ENCODE results near the gene EBF4. TPM values are rescaled to one million over a fixed set of nuclear protein-coding genes. Genes with fewer than 3 reads are reported as not detected.

Gene EBF4
- total and polyA plus RNA-seq, 8 donors: 7.0 to 69.2 (median 12.6) TPM

DNA sequence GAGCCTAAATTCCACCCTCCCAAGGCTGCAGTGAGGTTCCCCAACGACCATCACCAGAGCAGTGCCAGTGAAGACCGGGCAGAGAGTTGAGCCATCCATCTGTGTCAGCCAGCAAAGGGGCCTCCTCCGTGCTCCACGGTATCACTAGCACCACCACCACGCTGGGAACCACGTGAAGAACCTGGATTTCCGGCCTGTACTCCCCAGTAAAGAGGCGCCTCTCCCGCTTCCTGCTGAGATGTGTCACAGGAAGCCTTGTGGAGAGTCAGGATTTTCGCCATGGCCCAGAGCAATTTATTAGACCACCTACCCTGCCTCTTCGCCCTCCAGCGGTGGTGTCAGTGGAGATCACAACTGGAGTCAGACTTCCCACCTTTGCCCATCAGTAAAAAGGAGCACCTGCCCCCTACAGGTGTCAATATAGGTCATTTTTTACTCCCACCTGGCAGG is 79.1 kb downstream of the EBF4 start:
- no peak overlapping the region for H3K27ac ChIP-seq
- intact Hi-C loops (cut with DNase I; ENCODE audit: low total_unique reads): no loop called here
- TF ChIP-seq EP300 (IDR thresholded peaks at IDR 0.05) (no peak), POLR2AphosphoS5 (IDR thresholded peaks at IDR 0.05) (no peak), POLR2A (IDR thresholded peaks at IDR 0.05) (no peak)
- TF ChIP-seq, protein P1, sequence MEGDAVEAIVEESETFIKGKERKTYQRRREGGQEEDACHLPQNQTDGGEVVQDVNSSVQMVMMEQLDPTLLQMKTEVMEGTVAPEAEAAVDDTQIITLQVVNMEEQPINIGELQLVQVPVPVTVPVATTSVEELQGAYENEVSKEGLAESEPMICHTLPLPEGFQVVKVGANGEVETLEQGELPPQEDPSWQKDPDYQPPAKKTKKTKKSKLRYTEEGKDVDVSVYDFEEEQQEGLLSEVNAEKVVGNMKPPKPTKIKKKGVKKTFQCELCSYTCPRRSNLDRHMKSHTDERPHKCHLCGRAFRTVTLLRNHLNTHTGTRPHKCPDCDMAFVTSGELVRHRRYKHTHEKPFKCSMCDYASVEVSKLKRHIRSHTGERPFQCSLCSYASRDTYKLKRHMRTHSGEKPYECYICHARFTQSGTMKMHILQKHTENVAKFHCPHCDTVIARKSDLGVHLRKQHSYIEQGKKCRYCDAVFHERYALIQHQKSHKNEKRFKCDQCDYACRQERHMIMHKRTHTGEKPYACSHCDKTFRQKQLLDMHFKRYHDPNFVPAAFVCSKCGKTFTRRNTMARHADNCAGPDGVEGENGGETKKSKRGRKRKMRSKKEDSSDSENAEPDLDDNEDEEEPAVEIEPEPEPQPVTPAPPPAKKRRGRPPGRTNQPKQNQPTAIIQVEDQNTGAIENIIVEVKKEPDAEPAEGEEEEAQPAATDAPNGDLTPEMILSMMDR (IDR thresholded peaks at IDR 0.05): no peak
- no peak for DNase-seq
- WGBS, 5 donors: 40 to 64% (median 57%) methylated on average over 8 to 12 of the region's 12 CpGs
- H3K36me3 ChIP-seq: no peaks in the 10 kb centered on the region
- H3K9me3 ChIP-seq: peaks cover 0 to 11% (median 8%) of the 10 kb centered on the region in 4 donors
- peaks cover 0 to 53% (median 0%) of the 10 kb centered on the region in 3 donors for H3K27me3 ChIP-seq
- H3K4me3 ChIP-seq: no peak overlapping the region
- H3K4me1 ChIP-seq: peaks cover 0 to 18% (median 11%) of the 10 kb centered on the region in 4 donors

DNA sequence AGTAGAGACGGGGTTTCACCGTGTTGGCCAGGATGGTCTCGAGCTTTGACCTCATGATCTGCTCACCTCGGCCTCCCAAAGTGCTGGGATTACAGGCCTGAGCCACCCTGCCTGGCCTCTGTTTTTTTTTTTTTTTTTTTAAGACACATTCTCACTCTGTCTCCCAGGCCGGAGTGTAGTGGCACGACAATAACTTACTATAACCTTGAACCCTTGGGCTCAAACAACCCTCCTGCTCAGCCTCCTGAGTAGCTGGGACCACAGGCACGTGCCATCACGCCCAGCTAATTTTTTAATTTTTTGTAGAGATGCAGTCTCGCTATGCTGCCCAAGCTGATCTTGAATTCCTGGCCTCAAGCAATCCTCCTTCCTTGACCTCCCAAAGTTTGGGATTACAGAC is 81.2 kb downstream of the EBF4 start:
- H3K4me1 ChIP-seq: peaks cover 0 to 5% (median under 1%) of the 10 kb centered on the region in 4 donors
- no peak overlapping the region for H3K27ac ChIP-seq
- TF ChIP-seq POLR2A (IDR thresholded peaks at IDR 0.05) (no peak), EP300 (IDR thresholded peaks at IDR 0.05) (no peak), POLR2AphosphoS5 (IDR thresholded peaks at IDR 0.05) (no peak)
- TF ChIP-seq, protein P1 (IDR thresholded peaks at IDR 0.05): no peak
- H3K36me3 ChIP-seq: no peaks in the 10 kb centered on the region
- DNase-seq: no peak
- peaks cover 0 to 34% (median 0%) of the 10 kb centered on the region in 3 donors for H3K27me3 ChIP-seq
- intact Hi-C loops (cut with DNase I; ENCODE audit: low total_unique reads): no loop called here
- peaks cover 0 to 11% (median 8%) of the 10 kb centered on the region in 4 donors for H3K9me3 ChIP-seq
- no peak overlapping the region for H3K4me3 ChIP-seq
- 76 to 94% (median 88%) methylated on average over 9 of the region's 9 CpGs for WGBS, 5 donors

DNA sequence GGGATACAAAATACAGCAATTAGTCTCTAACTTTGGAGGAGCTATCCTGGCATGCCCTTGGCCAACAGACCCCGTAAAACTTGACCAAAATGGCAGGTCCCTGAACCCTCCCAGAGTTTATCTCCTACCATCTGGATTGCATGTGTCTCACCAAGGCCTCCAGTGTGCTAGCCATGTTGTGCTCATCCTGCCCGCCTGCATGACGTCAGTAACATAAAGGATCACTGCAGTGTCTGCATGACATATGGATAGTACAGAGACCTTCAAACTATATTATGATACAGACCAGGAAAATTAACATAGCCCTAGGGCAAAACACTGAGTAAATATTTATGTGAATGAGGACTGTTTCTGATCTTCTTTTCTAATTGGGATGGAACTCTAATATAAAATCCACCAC is 82.6 kb downstream of the EBF4 start:
- H3K4me1 ChIP-seq: no peaks in the 10 kb centered on the region
- H3K27me3 ChIP-seq: peaks cover 0 to 26% (median 0%) of the 10 kb centered on the region in 3 donors
- DNase-seq: no peak
- no peak for TF ChIP-seq EP300 (IDR thresholded peaks at IDR 0.05)
- TF ChIP-seq, protein P1 (IDR thresholded peaks at IDR 0.05): no peak
- TF ChIP-seq POLR2A (IDR thresholded peaks at IDR 0.05): no peak
- no peak for TF ChIP-seq POLR2AphosphoS5 (IDR thresholded peaks at IDR 0.05)
- H3K36me3 ChIP-seq: no peaks in the 10 kb centered on the region
- H3K9me3 ChIP-seq: peaks cover 0 to 11% (median 8%) of the 10 kb centered on the region in 4 donors
- no peak overlapping the region for H3K27ac ChIP-seq
- intact Hi-C loops (cut with DNase I; ENCODE audit: low total_unique reads): no loop called here
- WGBS, 5 donors: 78 to 92% (median 85%) methylated on average over 3 of the region's 3 CpGs
- H3K4me3 ChIP-seq: no peak overlapping the region

DNA sequence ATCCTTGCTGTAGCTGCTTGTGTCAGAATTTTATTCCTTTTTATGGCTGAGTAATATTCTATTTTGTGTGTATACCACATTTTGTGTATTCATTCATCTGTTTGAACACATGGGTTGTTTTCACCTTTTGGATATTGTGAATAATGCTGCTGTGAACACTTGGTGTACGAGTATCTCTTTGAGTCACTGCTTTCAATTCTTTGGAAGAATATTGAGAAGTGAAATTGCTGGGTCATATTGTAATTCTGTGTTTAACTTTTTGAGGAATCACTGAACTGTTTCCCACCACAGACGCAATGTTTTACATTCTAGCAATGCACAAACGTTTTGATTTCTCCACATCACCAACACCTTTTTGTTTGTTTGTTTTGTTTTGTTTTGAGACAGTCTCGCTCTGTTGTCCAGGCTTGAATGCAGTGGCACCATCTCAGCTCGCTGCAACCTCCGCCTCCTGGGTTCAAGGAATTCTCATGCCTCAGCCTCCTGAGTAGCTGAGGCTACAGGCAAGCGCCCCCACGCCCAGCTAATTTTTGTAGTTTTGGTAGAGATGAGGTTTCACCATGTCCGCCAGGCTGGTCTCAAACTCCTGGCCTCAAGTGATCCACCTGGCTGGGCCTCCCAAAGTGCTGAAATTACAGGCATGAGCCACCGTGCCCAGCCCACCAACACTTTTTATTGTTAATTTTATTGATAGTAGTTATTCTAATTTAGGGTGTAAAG is 86.2 kb downstream of the EBF4 start:
- H3K27ac ChIP-seq: no peak overlapping the region
- WGBS, 5 donors: 81 to 85% (median 84%) methylated on average over 10 of the region's 10 CpGs
- peaks cover 0 to 11% (median 8%) of the 10 kb centered on the region in 4 donors for H3K9me3 ChIP-seq
- DNase-seq: no peak
- H3K4me3 ChIP-seq: no peak overlapping the region
- TF ChIP-seq EP300 (IDR thresholded peaks at IDR 0.05): no peak
- TF ChIP-seq POLR2AphosphoS5 (IDR thresholded peaks at IDR 0.05): no peak
- TF ChIP-seq POLR2A (IDR thresholded peaks at IDR 0.05): no peak
- TF ChIP-seq, protein P1 (IDR thresholded peaks at IDR 0.05): no peak
- H3K36me3 ChIP-seq: no peaks in the 10 kb centered on the region
- no peaks in the 10 kb centered on the region for H3K4me1 ChIP-seq
- intact Hi-C loops (cut with DNase I; ENCODE audit: low total_unique reads): no loop called here
- peaks cover 0 to 42% (median 0%) of the 10 kb centered on the region in 3 donors for H3K27me3 ChIP-seq
